K562 (cell line): Measurements from ENCODE around the gene COL4A5. TPM values are rescaled to one million over a fixed set of nuclear protein-coding genes. Genes with fewer than 3 reads are reported as not detected.

ENCODE experiments used
- ATAC-seq: fragments of 200-7000 bp; cut with Tn5 transposase; 3 replicates; pipeline ENCODE4 v1.9.1; 2020; ENCODE audit warnings: moderate library complexity
- BruUV-seq: library from RNA; stranded (reverse); fragments of 400-500 nt; replicated peaks from 2 replicates; lab custom pipeline; 2021; lab: Mats Ljungman, UMichigan
- CTCF ChIA-PET: fragments of 300-600 bp; formaldehyde crosslinking; extraction: SDS; loops from one replicate; lab custom pipeline; 2021; ENCODE audit warnings: low intra/inter-chr PET ratio; lab: Yijun Ruan, JAX
- POLR2A ChIA-PET: fragments of 300-600, 350-650 bp; sonication (Branson Sonifier 250); formaldehyde crosslinking; extraction: SDS; loops from one replicate; lab custom pipeline; 2021; ENCODE audit warnings: antibody characterized with exemption, inconsistent platforms; lab: Yijun Ruan, JAX
- DNase-seq, 4 experiments: peaks; one replicate each; pipeline versions ENCODE4 v3.0.0 to v3.0.0-alpha.2; 2011 to 2018; ENCODE audit warnings: low spot score in 3 of 4, mixed read lengths in 3 of 4; ENCODE audit errors: extremely low read depth in 1 of 4
- FAIRE-seq: peaks from 2 replicates; lab custom pipeline; 2011; peaks lifted over from hg19 to GRCh38; lab: Jason Lieb, UNC
- H2AFZ ChIP-seq: 2 replicates; pipeline ENCODE4 v1.6.0; 2011; ENCODE audit warnings: low read depth, low read length, control low read depth, inconsistent platforms
- H3K27ac ChIP-seq: fragments of 200-600 bp; 3 replicates; pipeline ENCODE4 v1.8.0; 2011; ENCODE audit warnings: low read depth, mild to moderate bottlenecking, control low read depth, inconsistent platforms, low read length, moderate library complexity, mixed read lengths; ENCODE audit errors: extremely low read depth
- H3K27me3 ChIP-seq, 2 experiments: fragments of 300-600 bp in 1 of 2; 2 replicates in 1 of 2; 3 replicates in 1 of 2; pipeline versions ENCODE4 v1.6.0 to v1.8.0; 2011; ENCODE audit warnings: inconsistent platforms in 2 of 2, low read length in 2 of 2, mild to moderate bottlenecking in 1 of 2, mixed read lengths in 1 of 2, moderate library complexity in 1 of 2; ENCODE audit not compliant: control insufficient read depth in 2 of 2, insufficient read depth in 2 of 2
- H3K36me3 ChIP-seq: fragments of 300-600 bp; 3 replicates; pipeline ENCODE4 v1.8.0; 2011; ENCODE audit warnings: mild to moderate bottlenecking, low read length, inconsistent platforms; ENCODE audit not compliant: control insufficient read depth, insufficient read depth
- H3K4me1 ChIP-seq, 2 experiments: fragments of 200-600 bp in 1 of 2; replicated peaks in 1 of 2; 2 replicates in 1 of 2; 3 replicates in 1 of 2; pipeline versions ENCODE4 v1.5.1 to v1.8.0; 2011; ENCODE audit warnings: inconsistent platforms in 2 of 2, low read length in 2 of 2, mild to moderate bottlenecking in 1 of 2, mixed read lengths in 1 of 2, moderate library complexity in 1 of 2; ENCODE audit not compliant: control insufficient read depth in 2 of 2, insufficient read depth in 2 of 2
- H3K4me2 ChIP-seq: 2 replicates; pipeline ENCODE4 v1.6.1; 2011; ENCODE audit warnings: low read length, control low read depth, inconsistent platforms, mixed read lengths; ENCODE audit not compliant: insufficient read depth
- H3K4me3 ChIP-seq: fragments of 200-600 bp; sonication (generic), shearing (Covaris generic); 2 replicates; pipeline ENCODE4 v1.5.1; 2016; ENCODE audit warnings: control low read depth, inconsistent platforms
- H3K79me2 ChIP-seq: fragments of 200-600 bp; 3 replicates; pipeline ENCODE4 v1.8.0; 2011; ENCODE audit warnings: low read length, inconsistent platforms; ENCODE audit not compliant: control insufficient read depth, insufficient read depth
- H3K9ac ChIP-seq, 2 experiments: 2 replicates each; pipeline versions ENCODE4 v1.6.0 to v1.6.1; 2011; ENCODE audit warnings: low read depth in 2 of 2, low read length in 2 of 2, control low read depth in 1 of 2, inconsistent platforms in 1 of 2, mild to moderate bottlenecking in 1 of 2, mixed read lengths in 1 of 2; ENCODE audit not compliant: insufficient read depth in 1 of 2
- H3K9me1 ChIP-seq: one replicate; pipeline ENCODE4 v1.6.0; 2011; ENCODE audit warnings: inconsistent platforms, mild to moderate bottlenecking, low read length, moderate library complexity; ENCODE audit not compliant: control insufficient read depth, insufficient read depth
- H3K9me3 ChIP-seq: replicated peaks from 2 replicates; pipeline ENCODE4 v1.5.1; 2011; ENCODE audit warnings: low read depth, low read length, inconsistent platforms; ENCODE audit not compliant: control insufficient read depth, insufficient read depth
- H4K20me1 ChIP-seq: replicated peaks from 2 replicates; pipeline ENCODE4 v1.6.1; 2011; ENCODE audit warnings: low read length, inconsistent platforms, mixed read lengths; ENCODE audit not compliant: control insufficient read depth, insufficient read depth
- CEBPB ChIP-seq: fragments of 450-650 bp; IDR thresholded peaks from 2 replicates; pipeline ENCODE4 v1.6.1; 2016; ENCODE audit warnings: missing genetic modification characterization, missing compliant biosample characterization
- CHD1 ChIP-seq: fragments of 200-600 bp; sonication (generic); IDR thresholded peaks from one replicate; pipeline ENCODE4 v1.6.1; 2012; ENCODE audit warnings: mild to moderate bottlenecking, moderate library complexity, low read length, inconsistent platforms
- FUS ChIP-seq: fragments of 200-400 bp; formaldehyde crosslinking; optimal IDR thresholded peaks from 2 replicates; pipeline ENCODE3; 2017; ENCODE audit warnings: low read depth, low read length
- HLTF ChIP-seq: fragments of 450-650 bp; IDR thresholded peaks from 2 replicates; pipeline ENCODE4 v1.6.1; 2016
- HSF4 ChIP-seq: fragments of 250-450 bp; sonication (Bioruptor Pico); IDR thresholded peaks from 2 replicates; pipeline ENCODE4 v2.1.2; 2022; ENCODE audit warnings: mild to moderate bottlenecking, moderate library complexity, borderline replicate concordance
- KHSRP ChIP-seq: fragments of 450-650 bp; IDR thresholded peaks from 2 replicates; pipeline ENCODE4 v1.6.1; 2017
- MCM7 ChIP-seq, 2 experiments: fragments of 450-650 bp; IDR thresholded peaks; 2 replicates each; pipeline ENCODE4 v1.6.1; 2016 to 2018
- RBM15 ChIP-seq: fragments of 200-400 bp; formaldehyde crosslinking; IDR thresholded peaks from 2 replicates; pipeline ENCODE4 v1.6.1; 2018; ENCODE audit warnings: mild to moderate bottlenecking, low read length, moderate library complexity; ENCODE audit not compliant: insufficient read depth
- SLC30A9 ChIP-seq: fragments of 250-450 bp; sonication (Bioruptor Pico); IDR thresholded peaks from 2 replicates; pipeline ENCODE4 v1.8.0; 2022; ENCODE audit warnings: mild to moderate bottlenecking, moderate library complexity
- STAG1 ChIP-seq: sonication (generic); formaldehyde crosslinking; IDR thresholded peaks from 2 replicates; pipeline ENCODE4 v1.5.0; 2020; ENCODE audit warnings: missing genetic modification reagents, borderline replicate concordance
- TAF15 ChIP-seq: fragments of 200-400 bp; formaldehyde crosslinking; IDR thresholded peaks from 2 replicates; pipeline ENCODE4 v1.6.1; 2017; ENCODE audit warnings: mild to moderate bottlenecking, low read depth, low read length, moderate library complexity
- TAF9B ChIP-seq: fragments of 450-650 bp; IDR thresholded peaks from 2 replicates; pipeline ENCODE4 v1.6.1; 2018; ENCODE audit warnings: mild to moderate bottlenecking; ENCODE audit not compliant: partially characterized antibody
- ZEB2 ChIP-seq: fragments of 450-650 bp; IDR thresholded peaks from 2 replicates; pipeline ENCODE4 v1.6.1; 2016
- ZNF140 ChIP-seq: fragments of 250-450 bp; sonication (Bioruptor Pico); IDR thresholded peaks from 2 replicates; pipeline ENCODE4 v1.8.0; 2021; ENCODE audit warnings: moderate library complexity, mild to moderate bottlenecking, inconsistent platforms
- WGBS: fragments of 100-300 bp; shearing (Covaris generic); methylation state at CpG from one replicate; pipeline ENCODE4 v1.1.6; 2016; ENCODE audit warnings: low coverage, mixed read lengths; ENCODE audit not compliant: insufficient coverage; ENCODE audit errors: missing lambda C conversion rate; 5-methylcytosine and 5-hydroxymethylcytosine counted together
- in situ Hi-C: fragments of 300-500 bp; cut with MboI; formaldehyde crosslinking; loops from 4 replicates; pipeline ENCODE4 v1.15.0; 2018; ENCODE audit warnings: inconsistent platforms, mixed read lengths
- intact Hi-C: fragments of 100-400 bp; cut with micrococcal nuclease; formaldehyde crosslinking; loops from 2 replicates; pipeline ENCODE4 v1.14.2; 2022
- polyA plus RNA-seq, 8 experiments: library from polyadenylated mRNA; depleted of rRNA in 4 of 8; stranded (reverse) in 5 of 8; unstranded in 3 of 8; fragments of >200 nt; fragmentation: Nextera tagmentation in 2 of 8; fragmentation: Illumina TruSeq in 1 of 8; extraction: Ambion mirVana in 2 of 8; extraction: Trizol in 1 of 8; gene quantifications; 2 replicates each; pipeline versions ENCODE4 v1.2.1 to v1.2.3, GENCODE V29; 2011 to 2014; ENCODE audit warnings: inconsistent platforms in 1 of 8, missing spikeins in 1 of 8
- total RNA-seq, 7 experiments: library from RNA; depleted of rRNA in 6 of 7; stranded (reverse); fragments of >200 nt in 6 of 7; fragmentation: Illumina TruSeq in 2 of 7; extraction: Trizol in 2 of 7; gene quantifications; 2 replicates each; pipeline versions ENCODE4 v1.2.1 to v1.2.3, GENCODE V29; 2011 to 2021; ENCODE audit warnings: low replicate concordance in 1 of 7
- TF ChIP-seq, protein P1 (sequence below): sonication (generic); formaldehyde crosslinking; IDR thresholded peaks from 2 replicates; pipeline ENCODE4 v1.8.1; 2023; ENCODE audit warnings: mild to moderate bottlenecking, missing genetic modification reagents
- TF ChIP-seq, protein P2 (sequence below): fragments of 450-650 bp; IDR thresholded peaks from 2 replicates; pipeline ENCODE4 v1.6.1; 2017; ENCODE audit warnings: antibody characterized with exemption, mild to moderate bottlenecking
- TF ChIP-seq, protein P3 (sequence below): sonication (generic); formaldehyde crosslinking; IDR thresholded peaks from 2 replicates; pipeline ENCODE4 v1.8.1; 2022; ENCODE audit warnings: missing genetic modification reagents

COL4A5 gene
- total and polyA plus RNA-seq, 9 of the 15 experiments (the other 6 are each of a cell fraction or from before 2014, with no cell fraction given): 0.66 to 2.5 (median 1.8) TPM

DNA sequence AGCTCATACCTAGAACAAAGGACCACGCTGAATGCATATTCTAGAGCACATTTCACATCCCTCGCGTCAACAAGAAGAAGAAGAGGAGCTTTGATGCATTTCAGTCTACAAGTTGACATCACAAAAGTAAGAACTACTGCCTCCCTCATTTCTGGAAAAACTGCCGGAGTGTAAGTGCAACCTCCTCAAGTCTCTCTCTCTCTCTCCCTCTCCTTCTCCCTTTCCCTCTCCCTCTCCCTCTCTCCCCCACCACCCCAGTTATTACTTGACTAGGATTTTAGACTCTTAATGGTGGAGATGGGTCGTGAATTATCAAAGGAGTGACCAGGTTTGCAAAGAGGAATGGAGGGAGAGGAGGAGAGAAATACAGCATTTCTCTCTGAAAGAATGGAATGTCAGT, 298.1 kb downstream of the COL4A5 start (continued):
- no peak for TF ChIP-seq ZEB2
- no peak for TF ChIP-seq MCM7 (IDR thresholded peaks at IDR 0.05)
- TF ChIP-seq, protein P1, sequence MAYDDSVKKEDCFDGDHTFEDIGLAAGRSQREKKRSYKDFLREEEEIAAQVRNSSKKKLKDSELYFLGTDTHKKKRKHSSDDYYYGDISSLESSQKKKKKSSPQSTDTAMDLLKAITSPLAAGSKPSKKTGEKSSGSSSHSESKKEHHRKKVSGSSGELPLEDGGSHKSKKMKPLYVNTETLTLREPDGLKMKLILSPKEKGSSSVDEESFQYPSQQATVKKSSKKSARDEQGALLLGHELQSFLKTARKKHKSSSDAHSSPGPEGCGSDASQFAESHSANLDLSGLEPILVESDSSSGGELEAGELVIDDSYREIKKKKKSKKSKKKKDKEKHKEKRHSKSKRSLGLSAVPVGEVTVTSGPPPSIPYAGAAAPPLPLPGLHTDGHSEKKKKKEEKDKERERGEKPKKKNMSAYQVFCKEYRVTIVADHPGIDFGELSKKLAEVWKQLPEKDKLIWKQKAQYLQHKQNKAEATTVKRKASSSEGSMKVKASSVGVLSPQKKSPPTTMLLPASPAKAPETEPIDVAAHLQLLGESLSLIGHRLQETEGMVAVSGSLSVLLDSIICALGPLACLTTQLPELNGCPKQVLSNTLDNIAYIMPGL (CRISPR knock-in tag): no peak
- no peak for TF ChIP-seq FUS
- no peak for TF ChIP-seq CEBPB (tag)
- TF ChIP-seq STAG1 (CRISPR knock-in tag): no peak
- TF ChIP-seq CHD1: no peak
- no peak for TF ChIP-seq SLC30A9 (CRISPR knock-in tag)
- no peak for TF ChIP-seq TAF9B

DNA sequence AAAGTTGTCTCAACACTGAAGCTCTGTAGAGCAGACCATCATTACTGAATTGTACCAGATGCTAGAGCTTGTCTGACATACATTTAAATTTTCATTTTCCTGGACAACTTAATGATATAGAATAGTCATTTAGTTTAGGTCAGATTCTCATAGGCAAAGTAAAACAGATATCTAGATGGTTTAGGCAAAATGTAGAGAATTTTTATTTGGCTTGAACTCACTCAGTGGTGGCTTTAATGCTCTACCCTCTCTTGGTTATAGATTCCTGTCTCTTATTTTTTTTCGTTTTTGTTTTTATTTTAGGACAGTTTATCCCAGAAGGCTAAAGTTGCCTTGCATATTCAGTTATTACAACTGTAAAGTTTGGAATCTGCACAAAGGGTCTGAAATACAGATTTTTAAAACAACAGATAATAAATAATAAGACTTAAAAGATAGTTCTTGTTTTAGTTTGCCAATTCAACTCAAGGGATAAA, 300.7 kb downstream of the COL4A5 start:
- H3K27ac ChIP-seq: no peak overlapping the region
- no peak overlapping the region for H2AFZ ChIP-seq
- H3K9me3 ChIP-seq: no peaks in the 10 kb centered on the region
- H4K20me1 ChIP-seq: no peaks in the 10 kb centered on the region
- no peaks in the 10 kb centered on the region for H3K9me1 ChIP-seq
- no peak overlapping the region for H3K9ac ChIP-seq
- peaks cover 0 to 4% of the 10 kb centered on the region in 2 experiments; a peak in 2 of 5 replicates for H3K27me3 ChIP-seq
- H3K79me2 ChIP-seq: no peaks in the 10 kb centered on the region
- in situ Hi-C loops (no loop called here), intact Hi-C loops (no loop called here)
- no peak overlapping the region for H3K4me2 ChIP-seq
- no TSS peak for BruUV-seq
- 0% methylated on average over 1 of the region's 1 CpG for WGBS
- peaks cover 0 to 5% of the 10 kb centered on the region in 2 experiments; a peak in 2 of 5 replicates for H3K4me1 ChIP-seq
- H3K36me3 ChIP-seq: no peaks in the 10 kb centered on the region
- no peak for ATAC-seq
- ChIA-PET CTCF (no interaction called here), POLR2A (no interaction called here)
- DNase-seq: no peak
- no peak for FAIRE-seq
- H3K4me3 ChIP-seq: no peak overlapping the region
- TF ChIP-seq KHSRP (no peak), HLTF (no peak), RBM15 (no peak), TAF15 (no peak), ZNF140 (CRISPR knock-in tag) (no peak), HSF4 (CRISPR knock-in tag) (no peak)
- TF ChIP-seq, protein P2, sequence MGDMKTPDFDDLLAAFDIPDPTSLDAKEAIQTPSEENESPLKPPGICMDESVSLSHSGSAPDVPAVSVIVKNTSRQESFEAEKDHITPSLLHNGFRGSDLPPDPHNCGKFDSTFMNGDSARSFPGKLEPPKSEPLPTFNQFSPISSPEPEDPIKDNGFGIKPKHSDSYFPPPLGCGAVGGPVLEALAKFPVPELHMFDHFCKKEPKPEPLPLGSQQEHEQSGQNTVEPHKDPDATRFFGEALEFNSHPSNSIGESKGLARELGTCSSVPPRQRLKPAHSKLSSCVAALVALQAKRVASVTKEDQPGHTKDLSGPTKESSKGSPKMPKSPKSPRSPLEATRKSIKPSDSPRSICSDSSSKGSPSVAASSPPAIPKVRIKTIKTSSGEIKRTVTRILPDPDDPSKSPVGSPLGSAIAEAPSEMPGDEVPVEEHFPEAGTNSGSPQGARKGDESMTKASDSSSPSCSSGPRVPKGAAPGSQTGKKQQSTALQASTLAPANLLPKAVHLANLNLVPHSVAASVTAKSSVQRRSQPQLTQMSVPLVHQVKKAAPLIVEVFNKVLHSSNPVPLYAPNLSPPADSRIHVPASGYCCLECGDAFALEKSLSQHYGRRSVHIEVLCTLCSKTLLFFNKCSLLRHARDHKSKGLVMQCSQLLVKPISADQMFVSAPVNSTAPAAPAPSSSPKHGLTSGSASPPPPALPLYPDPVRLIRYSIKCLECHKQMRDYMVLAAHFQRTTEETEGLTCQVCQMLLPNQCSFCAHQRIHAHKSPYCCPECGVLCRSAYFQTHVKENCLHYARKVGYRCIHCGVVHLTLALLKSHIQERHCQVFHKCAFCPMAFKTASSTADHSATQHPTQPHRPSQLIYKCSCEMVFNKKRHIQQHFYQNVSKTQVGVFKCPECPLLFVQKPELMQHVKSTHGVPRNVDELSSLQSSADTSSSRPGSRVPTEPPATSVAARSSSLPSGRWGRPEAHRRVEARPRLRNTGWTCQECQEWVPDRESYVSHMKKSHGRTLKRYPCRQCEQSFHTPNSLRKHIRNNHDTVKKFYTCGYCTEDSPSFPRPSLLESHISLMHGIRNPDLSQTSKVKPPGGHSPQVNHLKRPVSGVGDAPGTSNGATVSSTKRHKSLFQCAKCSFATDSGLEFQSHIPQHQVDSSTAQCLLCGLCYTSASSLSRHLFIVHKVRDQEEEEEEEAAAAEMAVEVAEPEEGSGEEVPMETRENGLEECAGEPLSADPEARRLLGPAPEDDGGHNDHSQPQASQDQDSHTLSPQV: no peak
- TF ChIP-seq, protein P3, sequence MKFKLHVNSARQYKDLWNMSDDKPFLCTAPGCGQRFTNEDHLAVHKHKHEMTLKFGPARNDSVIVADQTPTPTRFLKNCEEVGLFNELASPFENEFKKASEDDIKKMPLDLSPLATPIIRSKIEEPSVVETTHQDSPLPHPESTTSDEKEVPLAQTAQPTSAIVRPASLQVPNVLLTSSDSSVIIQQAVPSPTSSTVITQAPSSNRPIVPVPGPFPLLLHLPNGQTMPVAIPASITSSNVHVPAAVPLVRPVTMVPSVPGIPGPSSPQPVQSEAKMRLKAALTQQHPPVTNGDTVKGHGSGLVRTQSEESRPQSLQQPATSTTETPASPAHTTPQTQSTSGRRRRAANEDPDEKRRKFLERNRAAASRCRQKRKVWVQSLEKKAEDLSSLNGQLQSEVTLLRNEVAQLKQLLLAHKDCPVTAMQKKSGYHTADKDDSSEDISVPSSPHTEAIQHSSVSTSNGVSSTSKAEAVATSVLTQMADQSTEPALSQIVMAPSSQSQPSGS (CRISPR knock-in tag): no peak
